MV-4-11 (cell line): ENCODE data around the gene PTPRT.

ENCODE experiments used
- DNase-seq: peaks from one replicate; lab custom pipeline; 2025; lab: John Stamatoyannopoulos, UW

The PTPRT gene

GRCh38 chr20:42191140-42191860 is 998.4 kb downstream of the PTPRT start:
- no peak for DNase-seq

DNA sequence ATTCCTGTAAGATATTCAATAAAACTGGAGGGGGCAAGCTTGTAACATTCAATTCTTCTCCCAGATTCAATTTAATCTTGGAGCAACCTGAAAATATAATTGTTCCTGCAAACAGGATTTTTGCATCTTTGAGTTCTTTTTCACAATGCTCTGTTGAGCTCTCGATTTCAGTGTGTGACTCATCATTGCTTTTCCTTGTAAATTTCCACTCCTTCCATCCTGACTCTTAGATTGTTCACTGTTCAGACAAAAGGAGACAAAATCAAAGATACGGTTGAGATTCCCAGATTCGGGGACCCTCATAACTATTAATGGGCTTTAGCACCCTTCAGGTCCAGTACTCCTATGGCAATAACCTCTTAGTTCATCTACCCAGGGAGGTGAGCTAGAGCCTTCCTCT is 999.6 kb downstream of the PTPRT start:
- DNase-seq: no peak

GRCh38 chr20:42186337-42186736 is 1003.4 kb downstream of the PTPRT start:
- DNase-seq: peak; percentile 3

GRCh38 chr20:42183147-42183546 is 1006.6 kb downstream of the PTPRT start:
- no peak for DNase-seq

DNA sequence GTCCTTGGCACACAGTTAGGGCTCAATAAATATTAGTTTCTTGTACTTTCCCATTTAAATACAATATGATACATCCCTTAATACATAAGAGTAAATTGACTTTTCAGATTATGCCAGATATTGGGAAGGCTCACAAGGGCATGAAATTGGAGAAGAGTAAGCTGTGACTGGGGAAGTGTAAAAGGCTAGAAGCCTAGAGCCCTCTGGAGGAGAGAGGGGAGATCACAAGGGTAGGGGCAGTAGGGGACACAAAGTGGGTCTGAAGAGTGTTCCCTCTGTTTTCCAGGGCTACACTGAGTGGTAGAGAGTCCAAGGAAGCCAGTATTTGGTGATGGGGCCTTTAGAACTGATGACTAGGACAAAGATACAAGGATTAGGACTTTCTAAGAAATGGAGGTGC is 1008.6 kb downstream of the PTPRT start:
- DNase-seq: no peak

DNA sequence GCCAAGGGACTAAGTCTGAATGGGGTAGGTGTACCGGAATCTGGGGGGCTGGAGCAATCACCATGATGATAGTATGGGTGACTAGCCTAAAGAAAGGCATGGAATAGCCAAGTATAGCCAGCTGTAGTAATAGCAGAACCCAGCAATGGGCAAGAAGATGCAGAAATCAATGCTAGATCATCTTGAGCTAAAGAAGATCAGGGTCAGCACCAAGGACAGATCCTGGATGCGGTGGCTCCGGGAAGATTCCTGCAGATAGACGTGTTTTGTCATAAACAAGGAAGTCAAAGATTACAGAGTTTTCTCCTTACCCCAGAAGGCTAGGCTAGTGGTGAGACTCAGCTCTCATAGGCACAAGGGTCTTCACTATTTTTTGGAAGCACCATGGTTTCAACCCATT is 1009.9 kb downstream of the PTPRT start:
- peak; percentile 10 for DNase-seq

DNA sequence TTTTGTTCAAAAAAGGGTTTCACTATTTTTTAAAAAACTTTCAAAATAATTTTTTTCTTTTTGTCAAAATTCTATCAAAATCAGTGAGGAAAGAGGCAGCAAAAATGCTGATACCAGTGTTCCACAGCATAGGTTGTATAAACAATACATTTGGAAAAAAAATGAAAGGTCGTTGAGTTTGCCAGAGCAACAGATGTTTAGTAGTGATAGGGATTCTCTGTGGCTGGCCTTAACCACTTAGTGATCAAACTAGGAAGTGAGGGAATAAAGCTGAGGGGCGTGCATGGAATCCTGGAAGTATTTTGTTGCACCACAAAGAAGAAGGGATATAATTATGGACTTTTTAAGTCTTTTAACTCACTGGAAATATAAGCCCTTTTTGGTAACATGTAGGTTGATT is 1016.3 kb downstream of the PTPRT start:
- no peak for DNase-seq

DNA sequence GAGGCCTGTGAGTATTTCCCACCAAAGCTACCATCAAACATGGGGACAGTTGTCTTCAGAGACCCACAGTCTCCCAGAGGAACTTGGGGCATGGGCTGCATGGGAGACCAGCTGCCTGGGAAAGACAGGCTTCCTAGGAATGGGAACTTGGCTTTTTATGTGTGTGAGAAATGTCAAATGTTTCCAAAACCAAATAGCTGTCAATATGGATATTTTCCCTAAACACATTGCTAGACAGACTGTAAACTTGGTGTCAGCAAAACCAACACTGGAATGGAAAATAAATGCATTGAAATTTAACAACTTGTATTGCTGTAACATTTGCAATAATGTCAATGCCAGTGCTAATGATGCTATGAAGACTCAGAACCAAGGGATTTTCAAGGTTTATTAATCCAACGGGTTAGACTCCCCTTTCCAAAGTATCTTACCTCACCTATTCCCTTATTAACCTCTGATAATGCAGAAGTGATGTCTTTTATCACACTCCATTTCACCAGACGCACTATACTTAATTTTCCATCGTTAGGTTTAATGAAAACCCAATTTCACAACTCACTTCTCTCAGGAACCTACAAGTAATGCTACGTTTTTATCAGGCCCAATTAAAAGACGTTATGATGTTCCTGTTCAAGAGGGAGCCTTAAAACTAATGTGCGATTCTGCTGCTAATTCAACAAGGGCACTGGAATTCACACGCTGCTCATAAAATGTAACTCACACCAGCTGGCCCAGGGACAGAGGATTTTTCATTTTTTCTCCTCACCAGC is 1025.4 kb downstream of the PTPRT start:
- no peak for DNase-seq

- no peak for DNase-seq
These were observed 1028.4 kb downstream of the PTPRT start for GRCh38 chr20:42161228-42161829.

DNA sequence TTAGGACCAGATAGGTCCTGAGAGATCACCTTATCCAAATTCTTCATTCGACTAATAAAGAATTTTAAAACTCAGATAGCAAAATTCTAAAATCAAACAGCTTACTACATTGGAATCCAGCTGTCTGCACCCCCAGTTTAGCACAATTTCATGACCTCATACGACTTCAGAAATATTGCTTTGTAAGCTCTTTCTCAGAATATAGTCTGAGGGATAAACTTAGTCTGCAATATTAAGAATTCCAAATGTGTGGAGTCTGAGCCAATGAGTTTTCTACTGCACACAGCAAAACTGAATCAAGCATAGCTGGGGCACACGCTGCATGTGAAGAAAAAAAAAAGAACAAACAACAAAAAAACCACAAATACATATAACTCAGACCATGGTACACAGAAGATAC is 1029.9 kb downstream of the PTPRT start:
- no peak for DNase-seq

DNA sequence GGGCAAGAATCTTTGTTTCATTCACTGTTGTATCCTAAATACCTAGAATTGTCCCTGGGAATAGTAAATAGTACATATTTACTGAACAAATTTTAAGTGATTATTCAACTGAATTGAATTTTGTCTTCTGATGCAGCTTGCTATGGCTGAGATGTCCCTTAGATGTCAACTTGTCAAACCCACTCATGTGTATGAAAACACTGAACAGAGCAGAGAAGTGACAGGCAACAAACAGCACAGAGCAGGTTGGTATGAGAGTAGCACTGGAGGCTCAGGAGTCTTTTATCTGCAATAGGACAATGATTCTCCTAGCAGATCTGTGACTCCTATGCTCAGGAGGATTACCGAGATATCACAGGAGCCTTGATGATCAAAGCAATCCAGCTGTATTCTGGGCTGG is 1031.4 kb downstream of the PTPRT start:
- DNase-seq: no peak

DNA sequence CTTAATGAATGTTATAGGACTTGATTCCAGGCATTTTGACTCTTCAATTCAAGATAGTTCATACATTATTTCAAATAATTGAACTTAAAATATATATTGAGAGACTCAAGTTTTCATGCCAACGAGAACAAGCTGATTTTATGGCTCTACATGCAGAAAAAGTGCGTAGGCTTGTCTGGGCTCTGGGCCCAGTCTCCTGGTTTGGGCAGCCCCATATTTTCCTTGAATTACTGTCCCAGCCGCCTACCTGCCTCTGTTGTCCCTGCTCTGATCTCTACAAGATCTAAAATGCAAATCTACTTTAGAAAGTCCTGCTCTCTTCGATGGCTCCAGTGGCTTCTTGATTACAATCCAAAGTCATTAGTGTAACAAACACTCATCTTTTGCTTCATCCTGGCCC is 1034.1 kb downstream of the PTPRT start:
- DNase-seq: no peak

GRCh38 chr20:42152575-42152974 is 1037.1 kb downstream of the PTPRT start:
- DNase-seq: peak; percentile 36

GRCh38 chr20:42150230-42150629 is 1039.5 kb downstream of the PTPRT start:
- DNase-seq: no peak

DNA sequence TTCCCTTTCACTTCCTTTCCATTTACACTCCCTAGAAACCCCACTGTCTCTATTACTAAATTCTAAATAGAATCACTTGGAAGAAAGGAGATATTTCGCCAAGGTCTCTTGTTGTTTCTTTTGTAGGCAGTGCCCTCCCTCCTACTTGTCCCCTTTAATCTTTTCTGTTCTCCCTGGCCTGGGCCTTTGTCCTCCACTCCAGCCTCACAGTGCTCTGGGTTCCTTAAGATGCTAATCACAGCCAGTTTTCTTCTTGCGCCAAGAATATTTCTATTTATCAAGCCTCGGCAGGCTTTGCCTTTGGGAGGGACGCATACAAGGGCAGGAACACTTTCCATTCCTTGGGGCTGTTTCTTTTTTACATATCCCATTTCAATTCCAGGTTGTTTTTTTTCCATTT is 1051.0 kb downstream of the PTPRT start:
- DNase-seq: no peak

- DNase-seq: no peak
These were observed 1055.2 kb downstream of the PTPRT start for GRCh38 chr20:42134265-42135098.

DNA sequence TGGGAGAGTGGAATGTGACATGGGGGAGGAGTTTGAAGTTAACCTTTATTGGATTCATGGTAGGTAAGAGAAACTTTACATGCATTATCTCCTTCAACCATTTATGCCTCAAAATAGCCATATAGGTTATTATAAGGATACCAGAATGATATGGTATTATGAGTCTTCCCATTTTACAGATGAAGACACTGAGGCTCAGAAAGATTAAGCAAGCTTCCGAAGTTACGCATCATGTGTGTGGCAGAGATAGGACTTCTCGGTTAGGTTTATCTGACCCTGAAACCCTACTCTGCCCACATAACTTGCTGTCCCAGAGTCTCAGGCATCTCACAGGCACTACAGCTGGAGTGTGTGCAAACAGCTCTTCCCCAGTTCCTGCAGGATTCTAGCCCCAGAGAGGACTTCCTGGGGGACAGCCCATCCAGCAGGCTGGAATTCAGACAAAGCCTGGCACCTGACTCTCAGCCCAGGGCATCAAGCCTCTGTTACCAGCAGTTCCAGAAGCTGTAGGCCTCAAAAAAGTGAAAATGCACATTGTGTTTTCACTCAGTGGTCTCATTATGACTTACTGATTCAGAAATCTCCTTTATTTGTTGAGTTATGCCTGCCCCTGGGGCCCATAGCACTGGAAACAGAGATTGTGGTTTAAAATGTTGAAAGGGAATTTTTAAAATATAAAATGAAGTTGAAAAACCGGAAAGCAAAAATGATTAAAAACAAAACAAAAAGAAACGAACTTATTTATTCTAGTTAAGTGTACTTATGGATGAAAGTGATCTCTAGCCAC is 1058.7 kb downstream of the PTPRT start:
- DNase-seq: no peak

GRCh38 chr20:42125426-42125825 is 1064.3 kb downstream of the PTPRT start:
- peak; percentile 20 for DNase-seq

GRCh38 chr20:42123981-42124473 is 1065.7 kb downstream of the PTPRT start:
- no peak for DNase-seq

GRCh38 chr20:42118409-42119125 is 1071.1 kb downstream of the PTPRT start:
- DNase-seq: no peak

DNA sequence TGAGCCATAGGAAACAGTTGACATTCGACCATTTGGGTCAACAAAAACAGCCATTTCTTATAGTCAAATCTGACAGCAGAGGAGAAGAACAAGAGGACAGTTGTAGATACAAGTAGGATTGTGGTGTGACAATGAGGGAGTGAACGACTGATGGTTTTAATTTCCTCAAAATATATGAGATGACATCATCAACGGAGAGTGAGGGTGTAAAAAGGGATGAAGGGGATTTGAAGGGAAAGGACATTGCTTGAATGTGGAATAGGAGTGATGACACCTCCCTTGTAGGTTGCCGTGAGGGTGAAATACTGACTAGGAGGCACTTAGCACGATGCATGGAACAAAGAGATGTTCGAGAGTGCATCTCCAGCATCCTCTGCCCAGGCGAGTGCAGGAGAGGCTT is 1071.7 kb downstream of the PTPRT start:
- no peak for DNase-seq
